ENCODE results near the gene EGLN1. TPM values are rescaled to one million over a fixed set of nuclear protein-coding genes. Genes with fewer than 3 reads are reported as not detected.

EGLN1 gene
- polyA plus RNA-seq, 1 of the 3 experiments (the other 2 are of a cell fraction), result 10.7 TPM

DNA sequence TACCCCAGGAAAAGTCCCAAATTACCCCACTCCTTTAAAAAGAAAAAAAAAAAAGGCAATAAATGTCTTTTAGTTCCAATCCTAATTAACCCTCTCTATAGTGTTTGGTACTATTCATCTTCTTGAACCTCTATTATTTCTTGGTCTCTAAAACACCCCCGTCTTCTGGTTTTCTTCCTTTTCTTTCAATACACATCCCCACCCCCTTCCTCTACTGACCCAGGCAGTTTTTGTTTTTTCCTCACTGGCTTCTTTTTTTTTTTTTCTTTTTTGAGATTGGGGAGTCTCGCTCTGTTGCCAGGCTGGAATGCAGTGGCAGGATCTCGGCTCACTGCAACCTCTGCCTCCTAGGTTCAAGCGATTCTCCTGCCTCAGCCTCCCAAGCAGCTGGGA, 26.1 kb downstream of the EGLN1 start:
- peaks cover 0 to 3% of the 10 kb centered on the region in 2 experiments for H3K36me3 ChIP-seq (replicated peaks in 1 of 2; ENCODE audit: control insufficient read depth in 1 of 2, insufficient read depth in 2 of 2, low read length in 1 of 2)
- H3K9me3 ChIP-seq, result no peaks in the 10 kb centered on the region
- H3F3A ChIP-seq (replicated peaks; ENCODE audit: insufficient read depth), result peaks cover 39% of the 10 kb centered on the region
- no peaks in the 10 kb centered on the region for H3K27me3 ChIP-seq (ENCODE audit: insufficient read depth)
- peak overlapping the region; percentile 70 for H3K4me2 ChIP-seq
- H3K9me2 ChIP-seq, result no peaks in the 10 kb centered on the region
- peak overlapping the region; percentile 10 to 35; a peak in 2 of 4 replicates for H3K4me3 ChIP-seq (ENCODE audit: low read depth in 2 of 2, low read length in 1 of 2)
- peak overlapping the region; percentile 87 to 99; a peak in 3 of 4 replicates for H3K27ac ChIP-seq (ENCODE audit: low read depth in 2 of 2, low read length in 1 of 2)
- peak overlapping the region; percentile 78 for H3K9ac ChIP-seq
- no peak for DNase-seq
- ChIA-PET POLR2A (no interaction called here), CTCF (no interaction called here)
- H4K20me1 ChIP-seq (ENCODE audit: insufficient read depth), result no peaks in the 10 kb centered on the region
- H3K79me2 ChIP-seq (ENCODE audit: insufficient read depth), result peaks cover 82% of the 10 kb centered on the region
- H2AFZ ChIP-seq (ENCODE audit: low read depth), result no peak overlapping the region
- peaks cover 12 to 26% of the 10 kb centered on the region in 2 experiments for H3K4me1 ChIP-seq (ENCODE audit: control insufficient read depth in 1 of 2, insufficient read depth in 2 of 2, low read depth in 1 of 2, low read length in 1 of 2)
- TF ChIP-seq YY1 (IDR thresholded peaks at IDR 0.05; ENCODE audit: low read depth), result no peak
- no peak for TF ChIP-seq GABPA (IDR thresholded peaks at IDR 0.05; ENCODE audit: low read depth)
- no peak for TF ChIP-seq ELF1 (IDR thresholded peaks at IDR 0.05)
- TF ChIP-seq FOXM1 (IDR thresholded peaks at IDR 0.05; ENCODE audit: low read depth), result no peak
- no peak for TF ChIP-seq RXRA (IDR thresholded peaks at IDR 0.05; ENCODE audit: borderline replicate concordance, low read depth)
- TF ChIP-seq, protein P1, sequence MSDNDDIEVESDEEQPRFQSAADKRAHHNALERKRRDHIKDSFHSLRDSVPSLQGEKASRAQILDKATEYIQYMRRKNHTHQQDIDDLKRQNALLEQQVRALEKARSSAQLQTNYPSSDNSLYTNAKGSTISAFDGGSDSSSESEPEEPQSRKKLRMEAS (IDR thresholded peaks at IDR 0.05; ENCODE audit: low read depth), result no peak
- no peak for TF ChIP-seq CTCF (IDR thresholded peaks at IDR 0.05)
- TF ChIP-seq RFX5 (IDR thresholded peaks at IDR 0.05; ENCODE audit: low read length), result no peak
- 78% methylated on average over 4 of the region's 4 CpGs for WGBS (ENCODE audit: low lambda C conversion rate)

DNA sequence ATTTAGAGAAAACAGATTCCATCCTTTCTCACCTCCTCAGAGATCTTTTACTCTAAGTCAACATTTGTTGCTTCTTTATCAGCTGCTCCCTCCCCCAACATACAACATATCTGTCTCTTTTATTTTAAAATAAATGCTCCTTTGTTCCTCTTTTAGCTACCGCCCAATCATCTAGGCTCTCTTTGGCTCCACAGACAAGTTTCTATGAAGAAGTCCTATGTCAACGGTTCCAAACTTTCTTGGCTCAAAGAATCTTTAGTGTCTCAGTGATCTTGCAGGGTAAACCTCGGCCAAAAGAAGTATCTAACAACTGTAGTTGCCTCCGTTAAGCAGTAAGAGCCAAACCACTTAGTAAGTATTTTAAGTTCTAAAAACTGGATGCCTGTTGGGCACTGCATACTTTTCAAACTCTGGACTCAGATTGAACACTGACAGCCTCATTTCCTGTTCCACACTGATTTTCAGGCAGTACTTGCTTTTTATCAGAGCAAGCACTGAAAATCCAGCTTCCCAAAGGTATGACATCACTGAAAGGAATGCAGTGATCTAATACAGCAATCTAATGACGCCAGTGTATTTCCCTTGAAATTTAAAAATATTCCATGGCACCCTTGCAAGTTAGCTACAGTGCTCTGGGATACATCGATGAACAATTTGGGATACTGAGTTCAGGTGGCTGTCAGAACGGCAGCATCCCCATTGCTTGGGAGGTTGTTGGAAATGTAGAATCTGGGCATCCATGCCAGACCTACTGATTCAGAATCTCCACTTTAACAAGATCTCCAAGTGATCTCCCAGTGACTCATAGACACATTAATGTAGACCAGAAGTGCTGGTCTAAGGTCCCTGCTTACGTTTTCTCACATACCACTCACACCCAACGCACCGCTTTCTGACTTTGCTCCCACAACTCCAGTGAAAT, 26.8 kb downstream of the EGLN1 start:
- Histone ChIP-seq H3K9ac (peak overlapping the region; percentile 78), H3K36me3 (replicated peaks in 1 of 2; ENCODE audit: control insufficient read depth in 1 of 2, insufficient read depth in 2 of 2, low read length in 1 of 2) (peaks cover 0 to 3% of the 10 kb centered on the region in 2 experiments), H3F3A (replicated peaks; ENCODE audit: insufficient read depth) (peaks cover 41% of the 10 kb centered on the region), H3K4me3 (ENCODE audit: low read depth in 2 of 2, low read length in 1 of 2) (peak overlapping the region; percentile 10 to 52; a peak in 3 of 4 replicates), H3K9me2 (no peaks in the 10 kb centered on the region), H2AFZ (ENCODE audit: low read depth) (no peak overlapping the region), H3K79me2 (ENCODE audit: insufficient read depth) (peaks cover 82% of the 10 kb centered on the region), H3K27me3 (ENCODE audit: insufficient read depth) (no peaks in the 10 kb centered on the region), H3K4me1 (ENCODE audit: control insufficient read depth in 1 of 2, insufficient read depth in 2 of 2, low read depth in 1 of 2, low read length in 1 of 2) (peaks cover 12 to 31% of the 10 kb centered on the region in 2 experiments), H4K20me1 (ENCODE audit: insufficient read depth) (no peaks in the 10 kb centered on the region), H3K27ac (ENCODE audit: low read depth in 2 of 2, low read length in 1 of 2) (peak overlapping the region; percentile 87 to 99), H3K9me3 (no peaks in the 10 kb centered on the region), H3K4me2 (peak overlapping the region; percentile 71)
- ChIA-PET POLR2A (no interaction called here), CTCF (interaction anchor here (0.6 kb wide), 1 partner anchor 42 kb away, joined by 3 read pairs; no protein-coding TSS in a partner anchor)
- DNase-seq, result no peak
- 9% methylated on average over 10 of the region's 10 CpGs for WGBS (ENCODE audit: low lambda C conversion rate)
- peak; percentile 32; the same call in 1 of the 2 replicates for TF ChIP-seq YY1 (IDR thresholded peaks at IDR 0.05; ENCODE audit: low read depth)
- no peak for TF ChIP-seq USF1 (IDR thresholded peaks at IDR 0.05; ENCODE audit: borderline replicate concordance, low read depth)
- peak; percentile 93 for TF ChIP-seq TEAD4 (IDR thresholded peaks at IDR 0.05; ENCODE audit: borderline replicate concordance, insufficient read depth)
- TF ChIP-seq FOXJ3 (CRISPR knock-in tag; IDR thresholded peaks at IDR 0.05), result no peak
- peak; percentile 92 for TF ChIP-seq PBX3 (IDR thresholded peaks at IDR 0.05)
- TF ChIP-seq JUND (IDR thresholded peaks at IDR 0.05), result peak; percentile 81
- no peak for TF ChIP-seq CTCF (IDR thresholded peaks at IDR 0.05)
- no peak for TF ChIP-seq GABPA (IDR thresholded peaks at IDR 0.05; ENCODE audit: low read depth)
- TF ChIP-seq RFX5 (IDR thresholded peaks at IDR 0.05; ENCODE audit: low read length), result no peak
- TF ChIP-seq EP300 (IDR thresholded peaks at IDR 0.05; ENCODE audit: borderline replicate concordance in 1 of 2, low read depth in 1 of 2, low read length in 1 of 2), result peak in 1 of 2 experiments; percentile 82; a peak in 2 of 4 replicates
- no peak for TF ChIP-seq GATA2 (CRISPR knock-in tag; IDR thresholded peaks at IDR 0.05)
- no peak for TF ChIP-seq EZH2phosphoT487 (IDR thresholded peaks at IDR 0.05; ENCODE audit: borderline replicate concordance, low read depth)
- TF ChIP-seq RAD21 (IDR thresholded peaks at IDR 0.05; ENCODE audit: low read length), result no peak
- TF ChIP-seq FOXM1 (IDR thresholded peaks at IDR 0.05; ENCODE audit: low read depth), result peak; percentile 79; the same call in 1 of the 2 replicates
- no peak for TF ChIP-seq SMC3 (IDR thresholded peaks at IDR 0.05; ENCODE audit: low read depth, low read length)

Measured in SK-N-SH (cell line).